ENCODE data around the gene ADARB1. TPM values are rescaled to one million over a fixed set of nuclear protein-coding genes. Genes with fewer than 3 reads are reported as not detected.

Gene ADARB1
- total and polyA plus RNA-seq, 9 of the 15 experiments (the other 6 are each of a cell fraction or from before 2014, with no cell fraction given), result 6.7 to 16.0 (median 8.3) TPM

- TF ChIP-seq RREB1 (CRISPR knock-in tag; IDR thresholded peaks at IDR 0.05), result peak; percentile 91; the same call in 1 of the 2 replicates
- TF ChIP-seq ZFP1 (CRISPR knock-in tag; IDR thresholded peaks at IDR 0.05), result 0 out of 2 replicates have a peak, but pooled peaks have one; percentile 29
- peak; percentile 78 for TF ChIP-seq RB1 (IDR thresholded peaks at IDR 0.05; ENCODE audit: low read depth)
- peak; percentile 94 for TF ChIP-seq SAFB (IDR thresholded peaks at IDR 0.05; ENCODE audit: borderline replicate concordance, low read depth, low read length)
- peak; percentile 27; the same call in 1 of the 2 replicates for TF ChIP-seq L3MBTL2 (IDR thresholded peaks at IDR 0.05)
- peak; percentile 87 for TF ChIP-seq MBD2 (IDR thresholded peaks at IDR 0.05; ENCODE audit: borderline replicate concordance, low read depth)
- peak; percentile 61 for TF ChIP-seq ETS1 (conservative IDR thresholded peaks at IDR 0.05; ENCODE audit: control insufficient read depth, low read depth, low read length)
- TF ChIP-seq REST (IDR thresholded peaks at IDR 0.05; ENCODE audit: borderline replicate concordance), result peak; percentile 26; the same call in 1 of the 2 replicates
- peak; percentile 91 for TF ChIP-seq REST (CRISPR knock-in tag; IDR thresholded peaks at IDR 0.05; ENCODE audit: low read depth)
- TF ChIP-seq NR1H2 (CRISPR knock-in tag; IDR thresholded peaks at IDR 0.05), result no peak
- peak; percentile 98 for TF ChIP-seq CHCHD3 (CRISPR knock-in tag; IDR thresholded peaks at IDR 0.05)
- no peak for TF ChIP-seq NR3C1 (CRISPR knock-in tag; IDR thresholded peaks at IDR 0.05)
- TF ChIP-seq POLR2AphosphoS2 (IDR thresholded peaks at IDR 0.05; ENCODE audit: low read length), result peak; percentile 30; the same call in 1 of the 2 replicates
These were observed at the start of gene ADARB1 (continued) for GRCh38 chr21:45074048-45074817.

Measured in K562 (cell line).